GM18873 (cell line): ENCODE measurements around the gene AOC3.
"Not testable (repeated sequence)": the region's sequence is repeated elsewhere in the genome, so short reads cannot be mapped to it uniquely, and the experiment has no call there.

Experiments
- ATAC-seq: cut with Tn5 transposase; IDR thresholded peaks from one replicate; pipeline ENCODE4 v1.9.1; 2021; ENCODE audit warnings: mild to moderate bottlenecking, moderate library complexity, moderate number of reproducible peaks; ENCODE audit not compliant: unreplicated experiment, low FRiP score

The AOC3 gene

DNA sequence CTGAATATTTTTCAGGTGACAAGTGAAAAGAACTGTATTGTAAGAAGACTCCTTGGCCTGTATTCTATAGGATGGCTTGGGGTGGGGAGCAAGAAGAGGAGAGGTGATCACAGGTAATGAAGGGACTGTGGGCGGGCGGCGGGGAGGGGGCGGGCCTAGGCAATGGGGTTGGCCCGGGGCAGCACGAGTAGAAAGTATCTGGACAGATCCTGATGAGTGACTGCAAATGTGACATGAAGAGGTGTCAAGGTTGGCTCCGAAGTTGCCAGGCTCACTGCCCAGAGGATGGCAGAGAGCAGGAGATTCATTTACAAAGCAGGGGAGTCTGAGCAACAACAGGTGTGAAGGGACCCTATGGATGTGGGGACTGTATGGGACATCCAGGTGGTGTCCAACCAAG lies 38.8 kb downstream of the AOC3 start:
- ATAC-seq, result no peak

DNA sequence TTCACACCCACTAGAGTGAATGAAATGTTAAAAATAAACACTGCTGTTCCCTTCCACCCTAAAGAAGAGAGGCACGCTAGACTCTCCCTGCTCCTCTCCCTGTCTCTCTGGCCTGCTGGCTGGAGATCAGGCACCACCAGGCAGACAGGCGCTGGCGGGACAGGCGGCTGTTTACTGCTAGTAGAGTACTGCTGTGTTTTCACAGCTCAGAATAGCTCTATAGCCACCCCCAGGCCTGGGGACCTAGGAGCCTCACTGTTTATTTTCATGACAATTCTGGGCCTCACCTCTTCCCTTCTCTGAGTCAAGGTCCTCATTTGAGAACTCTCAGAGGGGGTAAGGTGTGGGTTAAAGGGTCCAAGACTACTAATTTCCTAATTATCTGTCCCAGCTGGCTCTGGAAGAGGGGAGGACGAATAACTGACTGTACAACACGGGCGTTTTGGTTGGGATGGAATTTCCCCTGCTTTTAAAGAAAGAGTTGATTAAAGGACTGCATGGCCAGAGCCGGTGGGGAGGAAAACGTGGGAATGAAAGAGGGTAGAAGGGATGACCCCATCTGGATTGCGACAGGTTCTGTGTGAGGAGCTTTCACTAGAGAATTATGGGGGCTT lies 40.6 kb downstream of the AOC3 start:
- no peak for ATAC-seq

DNA sequence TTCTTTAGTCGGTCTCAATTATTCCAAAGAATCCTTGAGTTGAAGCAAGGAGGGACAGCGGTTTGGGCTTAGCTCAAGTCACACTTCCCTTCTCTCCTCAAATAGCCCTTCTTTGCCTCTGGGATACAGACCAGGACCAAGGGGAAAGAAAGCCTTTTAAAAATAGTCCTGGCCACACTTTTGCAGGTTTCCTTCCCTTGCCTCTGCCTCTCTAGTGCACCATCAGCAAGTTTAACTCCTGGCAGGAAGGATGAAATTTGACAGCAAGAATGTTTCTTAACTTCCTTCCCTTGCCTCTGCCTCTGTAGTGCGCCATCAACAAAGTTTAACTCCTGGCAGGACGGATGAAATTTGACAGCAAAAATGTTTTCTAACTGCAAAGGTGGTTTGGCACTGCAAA lies 42.4 kb downstream of the AOC3 start:
- ATAC-seq, result no peak

DNA sequence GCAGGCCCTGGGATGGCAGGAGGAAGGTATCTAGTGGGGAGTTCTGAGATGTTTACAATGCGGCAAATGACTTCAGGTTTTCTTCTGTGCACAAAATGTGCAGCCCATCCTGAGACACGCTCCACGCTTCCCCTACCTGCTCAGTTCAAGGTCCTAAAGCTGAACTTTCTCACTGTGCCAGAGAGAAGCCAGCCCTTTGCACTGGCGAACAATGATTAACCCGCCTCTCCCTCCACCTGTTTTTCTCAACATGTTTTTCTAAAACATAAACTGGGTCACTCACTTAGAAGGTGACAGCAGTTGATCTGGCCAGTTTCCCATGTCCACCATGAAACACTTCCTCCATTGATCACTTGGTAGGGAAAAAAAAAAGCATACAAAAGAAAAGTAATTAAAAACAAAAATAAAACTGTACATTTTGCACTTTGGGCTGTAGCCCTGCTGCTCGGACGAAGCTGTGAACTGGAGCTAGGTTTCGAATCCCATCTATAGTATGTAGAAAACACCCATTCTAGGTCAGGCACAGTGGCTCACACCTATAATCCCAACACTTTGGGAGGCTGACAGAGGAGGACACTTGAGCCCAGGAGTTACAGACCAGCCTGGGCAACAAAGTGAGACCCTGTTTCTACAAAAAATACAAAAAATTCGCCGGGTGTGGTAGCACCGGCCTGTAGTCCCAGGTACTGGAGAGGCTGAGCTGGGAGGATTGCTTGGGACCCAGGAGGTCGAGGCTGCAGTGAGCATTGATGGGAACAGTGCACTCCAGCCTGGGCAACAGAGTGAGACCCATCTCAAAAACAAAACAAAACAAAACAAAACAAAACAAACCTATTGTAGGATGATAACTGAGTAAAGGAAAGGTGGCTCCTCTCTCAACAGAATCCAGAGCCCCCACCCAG lies 43.5 kb downstream of the AOC3 start:
- no peak for ATAC-seq

DNA sequence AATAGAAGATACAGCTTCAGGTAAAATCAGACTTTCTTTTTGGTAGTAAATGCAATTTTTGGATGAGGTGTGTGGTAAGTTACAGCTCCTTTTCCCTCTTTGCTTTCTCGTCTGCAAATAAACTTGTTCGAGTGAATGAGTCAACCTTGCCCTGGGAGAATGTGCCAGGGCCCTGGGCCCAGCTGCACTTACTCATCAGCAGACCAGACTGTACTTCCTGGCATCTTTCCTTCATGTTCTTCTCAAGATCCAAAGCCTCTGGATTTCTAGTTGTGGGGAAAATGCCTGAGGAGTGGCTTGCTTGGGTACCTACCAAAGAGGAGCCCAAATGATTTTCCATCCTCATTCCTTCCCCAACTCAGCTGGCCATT lies 44.2 kb downstream of the AOC3 start:
- ATAC-seq, result no peak

DNA sequence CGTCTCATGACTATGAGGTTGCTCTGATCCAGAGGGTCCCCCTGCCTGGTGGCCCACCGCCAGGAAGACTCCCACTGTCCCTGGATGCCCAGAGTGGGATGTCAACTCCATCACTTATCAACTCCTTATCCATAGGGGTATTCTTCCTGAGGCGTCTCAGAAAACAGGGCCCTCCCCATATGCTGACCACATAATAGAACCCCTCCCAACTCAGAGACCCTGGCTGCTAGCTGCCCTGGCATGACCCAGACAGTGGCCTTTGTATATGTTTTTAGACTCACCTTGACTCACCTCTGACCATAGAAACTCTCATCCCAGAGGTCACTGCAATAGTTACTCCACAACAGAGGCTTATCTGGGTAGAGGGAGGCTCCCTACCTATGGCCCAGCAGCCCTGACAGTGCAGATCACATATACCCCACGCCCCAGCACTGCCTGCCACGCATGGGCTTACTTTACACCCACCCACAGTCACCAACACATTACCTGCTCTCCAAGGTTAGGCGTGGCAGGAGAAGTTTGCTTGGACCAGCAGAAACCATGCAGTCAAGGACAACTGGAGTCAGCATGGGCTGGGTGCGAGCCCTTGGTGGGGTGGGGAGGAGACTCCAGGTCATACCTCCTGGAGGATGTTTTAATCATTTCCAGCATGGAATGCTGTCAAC lies 47.3 kb downstream of the AOC3 start:
- ATAC-seq, result no peak

DNA sequence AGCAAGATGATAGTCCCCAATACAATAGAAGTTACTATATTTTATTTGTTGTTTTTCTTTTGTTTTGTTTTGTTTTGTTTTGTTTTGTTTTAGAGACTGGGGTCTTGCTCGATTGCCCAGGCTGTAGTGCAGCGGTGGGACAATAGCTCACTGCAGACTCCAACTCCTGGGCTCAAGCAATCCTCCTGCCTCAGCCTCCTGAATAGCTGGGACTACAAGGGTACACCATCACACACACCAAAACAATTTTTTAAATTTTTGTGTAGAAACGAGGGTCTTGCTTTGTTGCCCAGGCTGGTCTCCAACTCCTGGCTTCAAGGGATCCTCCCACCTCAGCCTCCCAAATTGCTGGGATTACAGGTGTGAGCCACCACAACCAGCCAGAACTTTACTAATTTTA lies 49.0 kb downstream of the AOC3 start:
- ATAC-seq, result not testable (repeated sequence)

DNA sequence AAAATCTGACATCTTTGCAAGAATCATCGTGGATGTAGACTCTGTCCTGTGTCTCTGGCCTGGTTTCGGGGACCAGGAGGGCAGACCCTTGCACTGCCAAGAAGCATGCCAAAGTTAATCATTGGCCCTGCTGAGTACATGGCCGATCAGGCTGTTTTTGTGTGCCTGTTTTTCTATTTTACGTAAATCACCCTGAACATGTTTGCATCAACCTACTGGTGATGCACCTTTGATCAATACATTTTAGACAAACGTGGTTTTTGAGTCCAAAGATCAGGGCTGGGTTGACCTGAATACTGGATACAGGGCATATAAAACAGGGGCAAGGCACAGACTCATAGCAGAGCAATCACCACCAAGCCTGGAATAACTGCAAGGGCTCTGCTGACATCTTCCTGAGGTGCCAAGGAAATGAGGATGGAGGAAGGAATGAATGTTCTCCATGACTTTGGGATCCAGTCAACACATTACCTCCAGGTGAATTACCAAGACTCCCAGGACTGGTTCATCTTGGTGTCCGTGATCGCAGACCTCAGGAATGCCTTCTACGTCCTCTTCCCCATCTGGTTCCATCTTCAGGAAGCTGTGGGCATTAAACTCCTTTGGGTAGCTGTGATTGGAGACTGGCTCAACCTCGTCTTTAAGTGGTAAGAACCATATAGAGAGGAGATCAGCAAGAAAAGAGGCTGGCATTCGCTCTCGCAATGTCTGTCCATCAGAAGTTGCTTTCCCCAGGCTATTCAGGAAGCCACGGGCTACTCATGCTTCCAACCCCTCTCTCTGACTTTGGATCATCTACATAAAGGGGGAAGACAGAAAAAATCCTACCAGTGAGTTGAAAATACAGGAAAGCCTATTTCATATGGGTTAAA lies 49.7 kb downstream of the AOC3 start, which contains the start of gene G6PC1:
Gene G6PC1 (plus strand): TSS at position 340 of the 872 bp plus-strand sequence. CDS start 78 bp downstream, at position 418.
- no peak for ATAC-seq

DNA sequence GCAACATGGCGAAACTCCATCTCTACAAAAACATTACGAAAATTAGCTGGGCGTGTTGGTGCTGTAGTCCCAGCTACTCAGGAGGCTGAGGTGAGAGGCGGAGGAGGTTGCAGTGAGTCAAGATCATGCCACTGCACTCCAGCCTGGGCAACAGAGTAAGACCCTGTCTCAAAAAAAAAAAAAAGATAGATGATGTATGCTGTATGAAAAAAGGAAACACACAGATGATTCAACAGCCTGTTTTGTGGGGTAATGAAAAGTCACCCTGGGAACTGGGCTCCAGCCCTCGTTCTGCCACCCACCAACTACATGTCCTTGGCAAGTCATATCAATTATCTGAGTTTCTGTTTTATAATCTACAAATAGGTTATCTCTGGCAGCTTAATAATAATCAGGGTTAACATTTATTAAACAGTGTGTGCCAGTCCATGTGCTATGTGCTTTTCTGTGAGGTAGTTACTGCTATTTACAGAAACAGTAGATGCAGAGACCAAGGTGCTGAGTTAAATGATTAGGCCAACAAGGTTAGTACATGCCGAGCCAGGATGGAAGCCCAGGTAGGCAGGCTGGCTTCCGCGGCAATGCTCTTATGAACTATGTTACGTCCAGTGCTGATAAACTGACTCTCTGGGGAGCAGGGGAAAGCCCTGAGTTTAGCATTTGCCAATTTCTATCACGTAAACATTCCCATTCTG lies 50.7 kb downstream of the AOC3 start:
- no peak for ATAC-seq

DNA sequence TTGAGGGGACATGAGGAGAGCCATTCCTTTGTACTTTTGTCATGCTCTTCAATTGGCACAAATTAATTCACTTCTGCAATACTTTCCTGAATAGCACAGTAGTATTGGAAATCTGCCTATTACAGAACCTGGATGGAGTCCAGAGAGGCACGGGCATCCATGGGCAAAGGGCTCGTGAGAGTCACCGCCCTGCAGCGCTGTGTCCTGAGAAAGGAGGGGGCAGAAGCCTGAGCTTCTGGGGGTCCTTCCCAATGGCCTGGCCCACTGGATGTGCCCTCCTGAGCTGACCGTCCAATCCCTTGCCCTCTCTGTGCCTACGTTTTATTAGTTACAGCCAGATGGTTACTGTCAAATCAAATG lies 53.1 kb downstream of the AOC3 start:
- no peak for ATAC-seq

DNA sequence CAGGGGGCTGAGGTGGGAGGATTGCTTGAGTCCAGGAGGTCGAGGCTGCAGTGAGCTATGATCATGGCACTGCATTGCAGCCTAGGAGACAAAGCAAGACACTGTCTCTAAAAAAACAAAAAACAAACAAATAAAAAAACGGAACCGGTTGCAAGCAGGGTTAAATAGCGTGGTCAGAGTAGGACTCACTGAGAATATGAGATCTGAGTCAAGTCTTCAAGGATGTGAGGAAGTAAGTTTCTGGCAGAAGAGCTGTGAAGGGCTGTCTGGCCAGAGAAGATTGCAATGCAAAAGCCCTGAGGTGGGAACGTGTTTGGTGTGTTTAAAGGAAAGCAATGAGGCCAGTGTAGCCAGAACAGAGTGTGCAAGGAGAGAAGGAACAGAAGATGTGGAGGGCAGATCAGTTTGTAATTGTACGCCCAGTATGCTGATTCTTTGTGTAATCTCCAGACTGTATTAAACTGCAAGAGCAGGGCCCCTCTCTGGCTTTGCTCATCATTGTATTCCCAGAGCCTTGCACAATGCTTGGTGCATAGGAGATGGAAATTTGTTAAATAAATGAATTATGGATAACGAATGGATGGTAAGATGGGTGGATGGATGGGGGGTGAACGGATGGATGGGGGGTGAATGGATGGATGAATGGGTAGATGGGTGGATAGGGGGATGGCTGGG lies 55.9 kb downstream of the AOC3 start:
- no peak for ATAC-seq
